Epithelial cell of proximal tubule (primary cell): ENCODE results near the gene CCDC188. TPM values are rescaled to one million over a fixed set of nuclear protein-coding genes. Genes with fewer than 3 reads are reported as not detected.

Experiments used
- DNase-seq: peaks from one replicate; pipeline ENCODE4 v3.0.0-alpha.2; 2011; ENCODE audit warnings: low read depth
- H3K4me3 ChIP-seq: 2 replicates; pipeline ENCODE4 v1.5.1; 2011; ENCODE audit warnings: low read depth, mild to moderate bottlenecking, low read length
- CTCF ChIP-seq: conservative IDR thresholded peaks from 2 replicates; pipeline ENCODE4 v1.5.1; 2012; ENCODE audit warnings: low read depth, mild to moderate bottlenecking, low read length
- total RNA-seq: library from RNA; depleted of rRNA; stranded (reverse); fragments of >200 nt; gene quantifications from 2 replicates; pipeline ENCODE4 v1.2.3, GENCODE V29; 2015

The CCDC188 gene
- total RNA-seq, 1 donor from 2014 or later = not detected

- no peak overlapping the region for H3K4me3 ChIP-seq
- no peak for TF ChIP-seq CTCF
- no peak for DNase-seq
Measured at GRCh38 chr22:20137671-20138416, 13.0 kb downstream of the CCDC188 start.

GRCh38 chr22:20137113-20137512, 13.7 kb downstream of the CCDC188 start:
- no peak for TF ChIP-seq CTCF
- no peak overlapping the region for H3K4me3 ChIP-seq
- no peak for DNase-seq

- no peak for TF ChIP-seq CTCF
- no peak overlapping the region for H3K4me3 ChIP-seq
- no peak for DNase-seq
Measured at GRCh38 chr22:20136603-20136873, 14.3 kb downstream of the CCDC188 start.

- no peak for TF ChIP-seq CTCF
- H3K4me3 ChIP-seq = no peak overlapping the region
Measured at GRCh38 chr22:20135806-20136602, 14.9 kb downstream of the CCDC188 start.

GRCh38 chr22:20135265-20135664, 15.6 kb downstream of the CCDC188 start:
- no peak for DNase-seq
- TF ChIP-seq CTCF = no peak
- no peak overlapping the region for H3K4me3 ChIP-seq

More at GRCh38 chr22:20135806-20136602, 14.9 kb downstream of the CCDC188 start:
- DNase-seq = no peak

GRCh38 chr22:20133930-20134549, 16.8 kb downstream of the CCDC188 start:
- no peak overlapping the region for H3K4me3 ChIP-seq
- TF ChIP-seq CTCF = no peak
- no peak for DNase-seq
